ENCODE results near the gene PIK3R2.
"Not testable (repeated sequence)": the region's sequence is repeated elsewhere in the genome, so short reads cannot be mapped to it uniquely, and the experiment has no call there.

The PIK3R2 gene

DNA sequence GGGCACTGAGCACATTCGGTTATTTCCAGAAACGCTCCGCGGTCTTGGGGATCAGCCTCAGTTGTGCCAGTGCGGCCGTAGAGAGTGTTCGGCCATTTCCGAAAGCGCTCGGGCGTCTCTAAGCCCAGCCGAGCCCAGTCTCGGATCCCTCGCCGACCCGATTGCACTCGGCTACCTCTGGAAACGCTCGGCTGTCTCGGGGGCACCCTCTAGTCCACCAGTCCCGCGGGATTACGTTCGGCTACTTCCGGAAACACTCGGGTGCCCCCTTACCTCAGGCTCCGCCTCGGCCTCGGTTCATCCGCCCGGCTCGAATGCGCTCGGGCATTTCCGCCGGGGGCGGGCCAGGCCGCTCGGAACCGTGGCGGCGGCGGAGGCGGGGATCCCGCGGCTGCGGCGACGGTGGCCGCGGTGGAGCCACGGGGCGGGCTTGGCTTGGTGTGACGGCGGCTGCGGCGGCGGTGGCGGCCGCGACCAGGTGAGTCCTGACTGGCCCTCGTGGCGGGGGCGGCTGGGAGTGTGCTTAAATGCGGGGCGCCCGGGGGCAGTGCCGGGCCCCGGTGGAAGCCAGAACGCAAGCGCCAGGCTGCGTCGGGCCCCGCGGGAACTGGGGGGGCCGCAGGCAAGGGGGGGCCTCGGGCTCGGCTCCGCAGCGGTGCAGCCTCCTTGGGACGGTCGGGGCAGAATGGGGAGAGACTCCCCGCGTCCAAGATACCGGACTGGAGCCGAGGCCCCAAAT, at the start of gene PIK3R2:
Gene PIK3R2 (plus strand): TSS at position 347 of the 739 bp plus-strand sequence. CDS start 2,717 bp downstream, outside the sequence.
- peak; percentile 100 for DNase-seq

DNA sequence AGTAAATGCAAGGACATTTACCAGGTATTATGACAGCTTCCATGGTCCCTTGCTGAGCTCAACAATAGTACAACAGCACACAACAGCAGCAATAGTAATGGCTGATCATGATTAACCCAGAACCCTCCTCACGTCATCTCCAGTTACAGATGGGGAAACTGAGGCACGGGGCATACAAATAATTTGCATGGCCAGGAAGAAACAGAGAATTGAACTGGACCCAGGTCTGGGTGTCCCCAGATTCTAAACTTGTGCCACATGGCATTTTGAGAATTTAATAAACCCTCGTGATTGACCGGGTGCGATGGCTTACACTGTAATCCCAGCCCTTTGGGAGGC, 48.2 kb upstream of the PIK3R2 start:
- DNase-seq, result no peak

DNA sequence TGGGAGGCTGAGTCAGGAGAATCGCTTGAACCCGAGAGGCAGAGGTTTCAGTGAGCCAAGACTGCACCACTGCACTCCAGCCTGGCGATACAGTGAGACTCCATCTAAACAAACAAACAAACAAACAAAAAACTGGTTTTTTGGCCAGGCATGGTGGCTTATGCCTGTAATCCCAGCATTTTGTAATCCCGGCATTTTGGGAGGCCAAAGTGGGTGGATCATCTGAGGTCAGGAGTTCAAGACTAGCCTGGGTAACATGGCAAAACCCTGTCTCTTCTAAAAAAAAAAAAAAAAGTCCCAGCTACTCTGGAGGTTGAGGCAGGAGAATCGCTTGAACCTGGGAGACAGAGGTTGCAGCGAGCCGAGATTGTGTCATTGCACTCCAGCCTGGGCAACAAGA, 47.7 kb upstream of the PIK3R2 start:
- DNase-seq, result not testable (repeated sequence)

DNA sequence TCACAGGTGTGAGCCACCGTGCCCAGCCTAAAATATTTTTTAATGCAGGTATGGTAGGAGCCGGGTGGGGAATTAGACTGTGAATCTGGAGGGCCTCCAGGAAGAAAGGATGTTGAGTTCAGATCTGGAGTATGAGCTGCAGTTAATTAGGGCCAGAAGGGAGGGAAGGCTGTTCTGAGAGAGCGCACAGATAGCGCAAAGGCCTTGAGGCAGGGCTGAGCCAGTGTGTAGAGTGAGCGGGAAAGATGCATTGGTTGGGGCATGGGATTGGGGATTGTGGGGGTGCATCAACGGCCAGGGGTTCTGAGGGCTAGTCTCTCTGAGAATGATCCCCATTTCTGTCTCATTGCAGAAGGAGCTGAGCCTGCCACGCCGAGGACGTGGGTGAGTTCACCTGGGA, 45.7 kb upstream of the PIK3R2 start:
- no peak for DNase-seq

DNA sequence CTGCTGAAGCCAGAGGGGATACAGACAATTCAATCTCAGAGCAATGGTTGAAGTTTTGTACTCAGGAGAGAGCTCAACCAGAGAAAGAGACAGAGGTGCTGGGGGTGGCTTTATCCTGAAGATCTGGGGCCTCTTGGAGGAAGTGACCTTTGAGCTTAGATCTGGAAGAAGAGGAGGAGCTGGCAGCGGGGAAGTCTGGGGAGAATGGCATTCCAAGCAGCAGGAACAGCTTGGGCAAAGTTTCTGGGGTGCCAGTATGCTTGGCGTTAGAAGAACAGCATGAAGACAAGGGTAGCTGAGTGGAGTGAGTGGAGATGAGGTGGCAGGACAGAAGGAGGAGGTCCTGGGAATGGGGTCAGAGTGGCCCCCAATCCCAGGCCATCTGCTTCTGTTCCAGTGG, 44.1 kb upstream of the PIK3R2 start:
- DNase-seq, result no peak

DNA sequence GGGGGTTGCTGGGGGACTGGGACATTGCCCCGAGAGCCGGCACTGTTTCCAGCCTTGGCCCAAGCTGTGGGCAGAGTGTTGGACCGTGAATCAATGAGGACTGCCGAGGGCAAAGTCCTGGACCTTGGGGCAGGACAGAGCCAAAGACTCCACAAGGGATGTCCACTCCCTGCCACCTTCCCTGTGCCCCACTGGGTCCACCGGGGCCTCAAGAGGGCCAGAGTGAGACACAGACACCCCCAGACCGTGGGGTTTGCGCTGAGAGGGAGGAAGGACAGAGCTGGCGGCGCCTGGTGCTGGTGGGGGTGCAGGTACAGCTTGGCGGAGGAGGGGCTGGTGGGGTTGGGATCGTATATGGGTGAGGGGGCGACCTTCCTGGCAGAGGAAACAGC, 43.6 kb upstream of the PIK3R2 start:
- DNase-seq, result no peak

DNA sequence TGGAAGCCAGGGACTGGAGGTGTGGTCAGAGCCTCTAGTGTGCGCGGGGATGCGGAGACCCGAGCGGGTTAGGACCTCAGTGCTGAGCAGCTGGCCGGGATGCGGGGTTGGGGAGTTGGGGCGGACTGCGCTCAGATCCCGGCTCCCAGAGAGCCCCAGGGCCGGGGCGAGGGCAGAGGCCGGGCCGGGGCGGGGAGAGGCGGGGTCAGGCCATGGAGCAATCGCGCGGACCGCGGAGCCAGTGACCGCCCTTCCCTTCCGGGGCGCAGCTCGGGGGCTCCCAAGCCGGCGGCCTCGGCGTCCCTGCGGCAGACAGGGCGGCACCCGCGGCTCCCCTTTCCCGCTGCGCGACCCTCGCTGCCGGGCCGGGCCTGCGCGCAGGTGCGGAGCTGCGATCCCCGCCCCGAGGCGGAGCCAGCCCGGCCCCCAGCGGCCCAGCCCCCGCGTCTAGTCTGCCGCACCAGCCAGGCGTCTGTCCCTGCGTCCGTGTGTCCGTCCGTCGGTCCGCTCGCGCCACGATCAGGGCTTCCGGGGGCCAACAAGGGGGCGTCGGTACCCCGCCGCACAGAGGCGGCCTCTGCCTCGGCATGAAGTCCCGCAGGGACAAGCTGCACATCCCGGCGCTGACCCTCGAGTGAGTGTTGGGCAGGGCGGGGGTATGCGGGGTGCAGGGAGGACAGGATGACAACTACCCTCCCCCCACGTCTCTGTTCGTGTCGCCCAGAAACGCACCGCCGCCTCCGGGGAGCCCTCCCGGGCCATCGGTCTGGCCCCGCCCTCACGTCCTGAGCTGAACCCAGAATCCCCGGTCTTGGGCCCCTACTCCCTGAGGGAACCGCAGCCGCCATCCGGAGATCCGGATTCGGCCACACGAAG, 43.0 kb upstream of the PIK3R2 start:
- DNase-seq, result peak; percentile 85

DNA sequence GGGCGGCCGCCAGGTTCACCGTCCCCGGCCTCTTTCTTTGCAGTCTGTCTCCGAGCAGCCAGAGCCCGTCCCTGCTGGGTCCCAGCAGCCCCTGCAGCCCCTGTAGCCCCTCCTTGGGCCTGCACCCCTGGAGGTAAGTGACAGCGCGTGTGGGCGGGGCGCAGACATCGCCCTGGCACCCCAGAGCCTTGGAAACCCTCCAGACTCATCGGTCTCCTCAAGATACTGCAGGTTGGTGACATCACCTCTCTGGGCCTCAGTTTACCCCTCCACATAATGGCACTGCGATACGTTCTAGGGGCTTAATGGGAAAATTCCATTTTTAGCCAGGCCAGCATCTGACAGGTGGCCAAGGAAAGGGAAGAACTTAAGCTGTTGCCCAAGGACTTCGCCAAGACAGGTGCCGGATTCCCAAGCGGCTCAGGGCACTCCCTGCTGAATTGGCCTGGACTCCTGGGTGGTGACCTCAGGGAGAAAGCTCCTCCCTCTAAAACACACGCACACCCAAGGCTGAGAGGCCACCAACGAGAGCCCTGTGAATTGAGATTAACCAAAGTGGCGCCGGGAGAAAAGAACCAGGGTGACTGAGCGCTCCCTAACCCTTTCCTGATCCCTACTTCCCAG, 42.2 kb upstream of the PIK3R2 start:
- DNase-seq, result no peak

DNA sequence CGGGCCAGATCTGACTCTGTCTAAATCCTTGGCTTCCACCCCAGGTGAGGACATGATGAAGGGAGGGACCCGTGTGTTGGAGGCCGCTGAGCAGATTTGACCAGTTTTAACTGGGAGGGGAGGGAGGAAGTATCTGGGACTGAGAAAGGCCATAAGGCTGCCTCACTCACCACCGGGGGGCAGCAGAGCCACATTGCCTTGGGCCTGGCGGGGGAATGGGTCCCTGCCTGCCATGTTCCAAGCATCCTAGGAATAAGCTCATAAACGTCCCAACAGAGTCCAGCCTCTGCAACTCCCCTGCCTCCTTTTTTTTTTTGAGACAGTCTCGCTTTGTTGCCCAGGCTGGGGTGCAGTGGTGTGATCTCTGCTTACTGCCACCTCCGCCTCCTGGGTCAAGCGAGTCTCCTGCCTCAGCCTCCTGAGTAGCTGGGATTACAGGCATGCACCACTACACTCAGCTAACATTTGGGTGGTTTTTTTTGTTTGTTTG, 39.9 kb upstream of the PIK3R2 start:
- DNase-seq, result peak; percentile 93

DNA sequence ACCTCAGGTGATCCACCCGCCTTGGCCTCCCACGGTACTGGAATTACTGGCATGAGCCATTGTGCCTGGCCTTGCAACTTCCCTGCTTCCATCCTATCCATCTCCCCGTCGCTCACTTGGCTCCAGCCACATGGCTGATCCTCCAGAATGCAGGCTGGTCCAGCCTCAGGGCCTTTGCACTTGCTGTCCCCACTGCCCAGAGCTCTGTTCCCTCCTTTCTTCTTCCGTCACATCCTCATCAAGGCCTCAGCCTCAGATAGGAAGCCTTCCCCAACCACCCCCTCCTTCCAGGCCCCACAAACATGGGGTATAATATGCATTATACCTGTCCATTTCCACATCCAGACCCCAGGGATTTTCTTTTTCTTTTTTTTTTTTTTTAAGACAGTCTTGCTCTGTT, 39.1 kb upstream of the PIK3R2 start:
- DNase-seq, result no peak

DNA sequence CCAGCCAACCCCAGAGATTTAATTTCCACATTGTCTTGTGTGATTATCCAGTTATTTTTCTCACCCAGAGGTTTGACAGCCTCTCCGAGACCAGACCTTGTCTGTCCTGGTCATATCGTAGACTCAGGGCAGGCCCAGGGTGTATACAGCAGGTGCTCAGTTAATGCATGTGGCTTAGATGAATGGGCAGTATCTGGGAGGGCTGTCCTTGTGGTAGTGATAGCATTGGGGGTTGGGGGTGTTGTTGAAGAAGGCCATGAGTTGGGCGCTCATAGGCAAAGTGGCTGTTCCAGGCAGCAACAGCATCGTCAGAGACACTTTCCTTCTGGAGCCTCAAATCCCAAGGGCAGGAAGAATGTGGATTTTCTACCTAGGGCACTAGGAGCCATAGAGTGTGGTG, 38.5 kb upstream of the PIK3R2 start:
- DNase-seq, result no peak

DNA sequence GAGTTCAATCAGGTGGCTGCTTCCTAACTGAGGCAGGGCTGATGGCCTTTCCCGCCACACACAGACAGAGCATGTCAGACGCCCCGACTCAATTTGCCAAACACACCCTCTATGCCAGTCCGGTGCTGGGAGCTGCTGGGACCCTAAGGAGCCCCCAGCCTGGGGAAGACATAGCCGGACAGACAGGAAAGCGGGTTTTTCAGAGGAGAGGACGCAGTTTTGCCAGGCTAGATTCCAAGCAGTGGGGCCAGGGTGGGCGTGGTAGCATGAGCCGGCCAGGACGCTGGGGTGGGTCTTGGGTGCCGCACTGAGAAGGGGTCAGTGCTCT, 35.6 kb upstream of the PIK3R2 start:
- DNase-seq, result peak; percentile 62

DNA sequence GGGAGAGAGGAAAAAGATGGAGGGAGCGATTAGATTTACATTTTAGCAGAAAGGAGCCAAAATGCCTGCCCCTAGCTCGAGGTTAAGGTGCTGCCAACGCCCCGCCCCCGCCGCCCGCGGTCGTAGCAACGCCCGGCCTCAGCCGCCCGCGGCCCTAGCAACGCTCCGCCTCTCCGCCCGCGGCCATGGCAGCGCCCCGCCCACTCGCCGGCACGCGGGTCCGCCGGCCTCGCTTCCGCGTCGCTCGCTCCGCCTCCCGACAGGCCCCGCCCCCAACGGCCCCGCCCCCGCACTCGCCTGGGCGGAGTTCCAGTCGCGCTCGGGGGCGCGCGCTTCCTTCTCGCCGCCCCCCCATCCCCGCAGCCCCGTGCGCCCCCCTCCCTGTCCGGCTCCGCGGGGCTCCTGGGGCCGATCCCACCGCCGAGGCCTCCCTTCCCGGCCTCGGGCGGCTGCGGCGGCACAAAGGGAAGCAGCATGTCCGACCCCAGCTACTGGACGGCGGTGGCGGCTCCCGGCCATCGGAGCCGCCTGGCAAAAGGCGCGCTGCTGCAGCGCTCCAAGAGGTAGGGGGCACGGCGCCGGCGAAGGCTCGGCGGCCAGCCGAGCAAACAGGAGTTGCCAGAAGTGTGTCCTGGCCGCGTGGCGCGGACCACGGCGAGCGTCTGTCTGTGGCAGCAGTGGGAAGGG, 35.1 kb upstream of the PIK3R2 start:
- DNase-seq, result peak; percentile 98

DNA sequence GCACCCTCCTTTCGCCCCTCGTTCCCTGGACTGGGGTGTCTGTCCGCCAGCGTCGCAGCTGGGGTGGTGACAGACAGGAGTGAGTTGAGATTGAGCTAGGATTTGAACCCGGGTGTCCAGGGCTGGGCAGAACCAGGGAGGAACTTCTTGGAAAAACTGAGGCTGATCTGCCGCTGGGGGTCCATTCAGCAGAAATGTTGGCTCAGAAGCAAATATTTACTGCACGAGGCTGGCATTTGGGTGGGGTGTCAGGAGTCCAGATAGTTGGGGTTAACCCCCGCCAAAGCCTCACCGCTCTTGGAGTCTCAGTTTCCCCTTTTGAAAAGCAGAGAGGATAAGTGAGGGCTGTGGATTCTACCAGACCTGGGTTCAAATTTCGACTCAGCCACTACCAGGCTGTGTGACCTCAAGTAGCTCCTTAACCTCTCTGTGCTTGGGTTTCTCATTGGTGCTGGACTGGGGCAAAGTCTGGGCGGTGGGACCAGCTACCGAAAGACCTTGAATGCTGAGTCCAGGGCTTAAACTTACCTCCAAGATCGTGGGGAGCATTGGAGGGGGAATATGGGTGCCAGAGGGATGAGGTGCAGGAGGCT, 34.4 kb upstream of the PIK3R2 start:
- peak; percentile 65 for DNase-seq

DNA sequence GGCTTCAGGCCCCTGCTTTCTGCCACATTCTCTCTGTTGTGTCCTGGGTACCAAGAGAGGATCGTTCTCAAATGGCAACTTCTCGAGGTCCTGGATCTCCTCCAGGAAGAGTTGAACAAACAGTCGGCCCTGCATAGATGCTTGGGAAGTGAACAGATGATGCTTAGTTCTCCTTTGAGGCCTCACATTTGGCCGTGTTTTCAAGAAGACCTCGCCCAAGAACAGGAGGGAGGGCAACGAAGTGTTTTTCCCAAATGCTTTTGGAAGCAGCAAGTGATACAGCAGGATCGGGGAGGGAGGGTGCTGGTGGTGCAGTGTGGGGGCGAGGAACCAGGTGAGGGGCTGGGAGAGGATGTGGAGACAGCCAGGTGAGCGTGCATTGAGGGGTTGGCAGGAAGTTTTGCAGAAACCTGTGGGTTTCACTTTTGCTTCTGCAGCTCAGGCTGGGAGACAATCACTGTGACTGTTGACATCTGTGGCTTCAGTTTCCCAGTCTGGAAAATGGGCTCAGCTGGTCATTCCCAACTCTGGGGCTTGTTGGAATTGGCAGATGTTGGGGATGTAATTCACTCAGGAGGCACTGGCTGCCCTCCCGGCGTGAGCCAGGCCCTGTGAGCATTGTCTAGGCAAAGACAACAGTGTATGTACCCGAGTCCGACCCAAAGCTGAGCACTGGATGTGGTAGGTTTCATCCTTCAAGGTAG, 33.8 kb upstream of the PIK3R2 start:
- peak; percentile 76 for DNase-seq

DNA sequence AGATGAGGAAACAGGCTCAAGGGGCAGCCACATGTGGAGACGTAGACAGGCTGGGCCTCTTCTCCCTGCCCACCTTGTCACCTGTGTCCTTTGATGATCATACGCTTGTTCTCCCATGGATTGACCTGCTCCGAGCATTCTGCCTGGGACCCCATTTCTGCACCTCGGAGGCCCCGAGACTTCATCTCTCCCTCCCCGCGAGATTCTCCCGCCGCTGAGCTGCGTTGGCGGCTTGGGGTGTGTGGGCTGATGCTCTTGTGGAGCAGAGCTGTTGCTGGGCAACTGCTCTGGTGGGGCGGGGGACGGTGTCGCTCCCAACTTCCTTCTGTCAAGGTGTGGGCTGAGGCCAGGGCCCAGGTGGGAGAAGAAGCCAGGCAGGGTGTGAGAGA, 33.3 kb upstream of the PIK3R2 start:
- no peak for DNase-seq

DNA sequence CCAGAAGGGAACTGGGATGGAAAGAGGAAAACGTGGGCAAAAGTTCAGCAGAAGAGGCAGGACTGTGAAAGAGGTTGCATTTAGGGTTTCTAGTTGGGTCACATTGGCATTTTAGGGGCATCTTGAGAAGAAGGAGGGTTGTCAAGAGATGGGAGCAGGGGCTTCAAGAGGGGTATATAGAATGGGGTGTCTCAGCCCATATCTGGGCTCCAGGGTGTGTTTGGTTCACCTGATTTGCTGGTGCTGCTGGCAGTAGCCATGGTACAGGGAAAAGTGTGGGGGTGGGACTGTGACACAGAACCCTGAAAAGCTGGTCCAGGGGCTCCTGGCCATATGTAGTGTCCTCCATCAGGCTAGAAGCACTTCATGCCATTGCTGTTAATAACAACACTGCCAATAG, 32.8 kb upstream of the PIK3R2 start:
- no peak for DNase-seq

DNA sequence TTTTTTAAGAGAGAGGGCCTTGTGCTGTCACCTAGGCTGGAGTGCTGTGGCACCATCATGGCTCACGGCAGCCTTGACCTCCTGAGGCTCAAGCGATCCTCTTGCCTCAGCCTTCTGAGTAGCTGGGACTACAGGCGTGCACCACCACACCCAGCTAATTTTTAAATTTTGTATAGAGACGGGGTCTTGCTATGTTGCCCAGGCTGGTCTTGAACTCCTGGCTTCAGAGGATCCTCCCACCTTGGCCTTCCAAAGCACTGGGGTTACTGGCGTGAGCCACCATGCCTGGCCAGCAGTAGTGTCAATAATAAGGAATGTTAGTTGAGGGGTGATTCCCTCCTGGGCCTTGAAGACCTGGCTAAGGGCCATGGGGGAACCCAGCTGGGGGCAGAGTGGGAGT, 31.8 kb upstream of the PIK3R2 start:
- DNase-seq, result no peak

DNA sequence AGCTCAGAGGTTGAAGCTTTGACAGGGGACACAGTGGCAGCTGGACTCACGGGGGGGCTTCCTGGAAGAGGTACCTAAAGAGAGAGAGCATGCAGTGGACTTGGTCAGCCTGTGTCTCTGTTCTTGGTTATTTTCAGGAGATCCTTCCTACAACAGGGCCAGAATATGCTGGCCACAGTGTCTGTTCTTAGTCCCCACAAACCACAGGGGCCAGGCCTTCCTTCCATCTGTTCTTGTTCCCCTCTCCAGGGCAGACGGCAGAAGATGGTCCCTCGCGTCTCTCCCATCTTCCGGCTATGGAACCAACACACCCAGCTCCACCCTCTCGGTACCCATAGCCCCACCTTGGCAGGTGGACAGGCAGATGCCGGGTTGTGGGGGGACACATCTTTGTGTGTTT, 30.5 kb upstream of the PIK3R2 start:
- DNase-seq, result no peak

DNA sequence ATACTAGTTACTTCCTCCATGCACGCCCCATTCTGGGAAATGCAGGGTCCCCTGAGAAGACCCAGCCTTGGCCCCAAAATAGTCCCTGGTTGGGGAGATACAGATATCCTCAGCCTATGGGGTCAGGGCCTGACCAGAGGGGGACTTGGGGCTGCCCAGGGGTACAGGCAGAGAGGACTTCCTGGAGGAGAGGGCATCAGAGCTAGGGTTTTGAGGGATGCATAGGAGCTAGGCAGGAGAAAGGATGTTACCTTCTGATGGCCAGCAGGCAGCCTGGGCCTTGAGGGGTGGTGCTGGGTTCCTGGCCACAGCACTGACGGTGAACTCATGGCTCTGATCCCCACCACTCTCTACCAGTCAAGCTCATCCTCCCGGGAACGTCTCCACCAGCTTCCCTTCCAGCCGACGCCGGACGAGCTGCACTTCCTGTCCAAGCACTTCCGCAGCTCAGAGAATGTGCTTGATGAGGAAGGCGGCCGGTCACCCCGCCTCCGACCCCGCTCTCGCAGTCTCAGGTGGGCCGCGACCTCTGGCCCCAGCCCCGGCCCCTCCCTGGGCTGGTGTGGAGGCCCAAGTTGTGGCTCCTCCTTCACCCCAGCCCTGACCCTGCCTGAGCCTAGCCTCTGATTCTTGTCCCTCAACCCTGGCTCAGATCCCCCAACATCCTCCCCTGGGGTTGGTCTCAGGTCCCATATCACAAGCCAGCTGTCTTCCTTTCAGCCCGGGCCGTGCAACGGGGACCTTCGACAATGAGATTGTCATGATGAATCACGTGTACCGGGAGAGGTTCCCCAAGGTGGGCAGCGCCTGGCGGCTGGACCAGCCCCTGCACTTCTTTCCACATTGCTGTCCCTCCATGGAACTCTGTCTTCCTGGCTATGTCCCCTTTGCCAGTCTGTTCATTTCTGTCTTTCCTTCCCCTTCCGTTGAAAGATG, 29.8 kb upstream of the PIK3R2 start:
- DNase-seq, result no peak

DNA sequence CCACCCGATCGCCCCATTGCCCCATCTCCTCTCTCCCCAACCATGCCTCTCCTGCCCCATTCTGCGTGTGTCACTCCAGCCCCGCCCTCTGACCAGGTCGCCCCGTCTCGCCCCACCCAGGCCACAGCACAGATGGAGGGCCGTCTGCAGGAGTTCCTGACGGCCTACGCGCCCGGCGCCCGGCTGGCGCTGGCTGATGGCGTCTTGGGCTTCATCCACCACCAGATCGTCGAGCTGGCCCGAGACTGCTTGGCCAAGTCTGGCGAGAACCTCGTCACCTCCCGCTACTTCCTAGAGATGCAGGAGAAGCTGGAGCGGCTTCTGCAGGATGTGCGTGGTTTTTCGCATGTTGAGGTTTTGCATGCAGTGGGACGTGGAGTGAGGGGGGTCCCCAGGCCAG, 29.1 kb upstream of the PIK3R2 start:
- DNase-seq, result no peak

All from activated CD8-positive, alpha-beta memory T cell treated with anti-CD3 and anti-CD28 coated beads for 24 hours (primary cell).